GM12878 (cell line): Measurements from ENCODE around the gene ASIC2. TPM values are rescaled to one million over a fixed set of nuclear protein-coding genes. Genes with fewer than 3 reads are reported as not detected.

Experiments
- ATAC-seq: fragments of 200-7000 bp; cut with Tn5 transposase; 3 replicates; pipeline ENCODE4 v1.9.1; 2020; ENCODE audit warnings: mild to moderate bottlenecking, moderate library complexity
- BruUV-seq: library from RNA; stranded (reverse); fragments of 400-500 nt; replicated peaks from 2 replicates; lab custom pipeline; 2021; lab: Mats Ljungman, UMichigan
- CTCF ChIA-PET: fragments of 300-600 bp; sonication (Branson Sonifier 250); formaldehyde crosslinking; extraction: SDS; loops from one replicate; lab custom pipeline; 2021; ENCODE audit warnings: inconsistent platforms; lab: Yijun Ruan, JAX
- POLR2A ChIA-PET: fragments of 350-600 bp; formaldehyde crosslinking; extraction: SDS; loops from one replicate; lab custom pipeline; 2021; ENCODE audit warnings: inconsistent platforms; lab: Charles Lee
- RAD21 ChIA-PET: fragments of 300-600 bp; sonication (Branson Sonifier 250); formaldehyde crosslinking; loops from one replicate; lab custom pipeline; 2023; ENCODE audit warnings: antibody characterized with exemption; ENCODE audit not compliant: unreplicated experiment; lab: Charles Lee
- SMC1A ChIA-PET: fragments of 300-600 bp; sonication (Branson Sonifier 250); formaldehyde crosslinking; loops from one replicate; lab custom pipeline; 2023; ENCODE audit not compliant: unreplicated experiment, uncharacterized antibody; lab: Charles Lee
- DNase-seq: peaks from one replicate; pipeline ENCODE4 v3.0.0-alpha.2; 2011; ENCODE audit warnings: low read depth, low spot score
- FAIRE-seq: peaks from 3 replicates; lab custom pipeline; 2011; peaks lifted over from hg19 to GRCh38; lab: Jason Lieb, UNC
- H2AFZ ChIP-seq: 2 replicates; pipeline ENCODE4 v1.6.0; 2011; ENCODE audit warnings: low read depth, low read length, control low read depth; ENCODE audit not compliant: control insufficient read depth
- H3K27ac ChIP-seq: 2 replicates; pipeline ENCODE4 v1.5.1; 2011; ENCODE audit warnings: control low read depth; ENCODE audit not compliant: control insufficient read depth, insufficient read depth
- H3K27me3 ChIP-seq, 2 experiments: replicated peaks in 1 of 2; 2 replicates each; pipeline versions ENCODE4 v1.6.0 to v1.6.1; 2011; ENCODE audit warnings: low read length in 1 of 2; ENCODE audit not compliant: control insufficient read depth in 2 of 2, insufficient read depth in 2 of 2
- H3K36me3 ChIP-seq, 2 experiments: 2 replicates each; pipeline ENCODE4 v1.5.1; 2011; ENCODE audit warnings: low read length in 1 of 2; ENCODE audit not compliant: control insufficient read depth in 2 of 2, insufficient read depth in 2 of 2
- H3K4me1 ChIP-seq: 2 replicates; pipeline ENCODE4 v1.6.1; 2011; ENCODE audit warnings: mild to moderate bottlenecking, low read length, moderate library complexity, mixed read lengths; ENCODE audit not compliant: control insufficient read depth, insufficient read depth
- H3K4me2 ChIP-seq: 2 replicates; pipeline ENCODE4 v1.6.0; 2011; ENCODE audit warnings: control low read depth; ENCODE audit not compliant: control insufficient read depth, insufficient read depth
- H3K4me3 ChIP-seq: fragments of 200-600 bp; sonication (generic); 2 replicates; pipeline ENCODE4 v1.5.1; 2016
- H3K79me2 ChIP-seq: 2 replicates; pipeline ENCODE4 v1.6.0; 2011; ENCODE audit warnings: low read length; ENCODE audit not compliant: control insufficient read depth, insufficient read depth
- H3K9ac ChIP-seq: 2 replicates; pipeline ENCODE4 v1.8.0; 2011; ENCODE audit warnings: low read length, control low read depth, mixed read lengths; ENCODE audit not compliant: control insufficient read depth, insufficient read depth
- H3K9me3 ChIP-seq: replicated peaks from 3 replicates; pipeline ENCODE4 v1.5.1; 2011; ENCODE audit warnings: mild to moderate bottlenecking, low read length; ENCODE audit not compliant: control insufficient read depth, insufficient read depth
- H4K20me1 ChIP-seq: 2 replicates; pipeline ENCODE4 v1.6.0; 2011; ENCODE audit not compliant: control insufficient read depth, insufficient read depth
- BCL11A ChIP-seq: IDR thresholded peaks from 2 replicates; pipeline ENCODE4 v1.6.1; 2011; ENCODE audit warnings: low read depth, low read length
- BHLHE40 ChIP-seq, 2 experiments: fragments of 450-650 bp in 1 of 2; IDR thresholded peaks; 2 replicates each; pipeline ENCODE4 v1.6.1; 2011 to 2017; ENCODE audit warnings: low read depth in 2 of 2, borderline replicate concordance in 1 of 2, improper control_type of control experiment in 1 of 2, low read length in 1 of 2, mild to moderate bottlenecking in 1 of 2
- CBX5 ChIP-seq: sonication (generic); IDR thresholded peaks from 2 replicates; pipeline ENCODE4 v1.6.1; 2016; ENCODE audit warnings: low read depth, moderate library complexity, mild to moderate bottlenecking, inconsistent platforms
- E4F1 ChIP-seq: fragments of 450-650 bp; IDR thresholded peaks from 2 replicates; pipeline ENCODE4 v1.6.1; 2018; ENCODE audit warnings: borderline replicate concordance, mild to moderate bottlenecking; ENCODE audit not compliant: partially characterized antibody
- EZH2 ChIP-seq: IDR thresholded peaks from 2 replicates; pipeline ENCODE4 v1.6.1; 2012; ENCODE audit warnings: low read depth, mild to moderate bottlenecking, control low read depth, inconsistent platforms, low read length, borderline replicate concordance; ENCODE audit not compliant: control insufficient read depth
- GATAD2B ChIP-seq: fragments of 450-650 bp; conservative IDR thresholded peaks from 2 replicates; pipeline ENCODE4 v1.6.1; 2017; ENCODE audit warnings: low read depth, mild to moderate bottlenecking, moderate library complexity
- KLF5 ChIP-seq: fragments of 450-650 bp; IDR thresholded peaks from 2 replicates; pipeline ENCODE4 v1.6.1; 2014; ENCODE audit warnings: mild to moderate bottlenecking; ENCODE audit not compliant: partially characterized antibody
- NR2C2 ChIP-seq: IDR thresholded peaks from 2 replicates; pipeline ENCODE4 v1.6.1; 2011; ENCODE audit warnings: borderline replicate concordance, low read depth; ENCODE audit not compliant: control insufficient read depth, insufficient read length
- PKNOX1 ChIP-seq: fragments of 450-650 bp; IDR thresholded peaks from 2 replicates; pipeline ENCODE4 v1.6.1; 2016; ENCODE audit warnings: mild to moderate bottlenecking
- SIN3A ChIP-seq: IDR thresholded peaks from 2 replicates; pipeline ENCODE4 v1.6.1; 2012; ENCODE audit warnings: low read depth, low read length, improper control_type of control experiment
- SMAD5 ChIP-seq: IDR thresholded peaks from 2 replicates; pipeline ENCODE4 v1.6.1; 2016; ENCODE audit warnings: antibody characterized with exemption, low read depth
- SP1 ChIP-seq: IDR thresholded peaks from one replicate; pipeline ENCODE4 v1.6.1; 2011; ENCODE audit warnings: low read depth, low read length
- TAF1 ChIP-seq: IDR thresholded peaks from 2 replicates; pipeline ENCODE4 v1.6.1; 2011; ENCODE audit warnings: mild to moderate bottlenecking, low read depth, low read length, borderline replicate concordance
- YBX1 ChIP-seq: fragments of 450-650 bp; IDR thresholded peaks from 2 replicates; pipeline ENCODE4 v1.6.1; 2016; ENCODE audit warnings: antibody characterized with exemption
- ZNF207 ChIP-seq: fragments of 450-650 bp; IDR thresholded peaks from 2 replicates; pipeline ENCODE4 v1.6.1; 2014; ENCODE audit warnings: antibody characterized with exemption, mild to moderate bottlenecking, borderline replicate concordance
- WGBS: methylation state at CpG from one replicate; pipeline ENCODE4 v1.1.6; 2016; ENCODE audit warnings: low lambda C conversion rate; ENCODE audit not compliant: insufficient replicate concordance, insufficient coverage; ENCODE audit errors: missing lambda C conversion rate; 5-methylcytosine and 5-hydroxymethylcytosine counted together
- in situ Hi-C: fragments of 300-500 bp; cut with MboI; formaldehyde crosslinking; loops from 9 replicates; pipeline ENCODE4 v1.14.3; 2018; ENCODE audit warnings: mixed read lengths
- intact Hi-C: fragments of 100-400 bp; cut with micrococcal nuclease; formaldehyde crosslinking; loops from one replicate; pipeline ENCODE4 v1.14.2; 2022; ENCODE audit not compliant: unreplicated experiment
- polyA plus RNA-seq, 11 experiments: library from polyadenylated mRNA; depleted of rRNA in 4 of 11; unstranded in 6 of 11; stranded (reverse) in 5 of 11; fragments of >200 nt; fragmentation: Nextera tagmentation in 4 of 11; fragmentation: Illumina TruSeq in 1 of 11; extraction: Ambion mirVana in 4 of 11; extraction: Trizol in 1 of 11; gene quantifications; 1 replicate in 1 of 11; 2 replicates in 10 of 11; pipeline versions ENCODE4 v1.2.1 to v1.2.3, GENCODE V29; 2011 to 2016; ENCODE audit warnings: inconsistent platforms in 2 of 11, missing spikeins in 2 of 11, low read depth in 1 of 11
- total RNA-seq, 4 experiments: library from RNA; depleted of rRNA in 3 of 4; stranded (reverse); fragments of >200 nt in 3 of 4; fragmentation: Illumina TruSeq in 1 of 4; extraction: Trizol in 1 of 4; gene quantifications; 2 replicates each; pipeline versions ENCODE4 v1.2.1 to v1.2.3, GENCODE V29; 2013 to 2021
- TF ChIP-seq, protein P1 (sequence below): fragments of 450-650 bp; IDR thresholded peaks from 2 replicates; pipeline ENCODE4 v1.6.1; 2017; ENCODE audit warnings: borderline replicate concordance
- TF ChIP-seq, protein P2 (sequence below): fragments of 450-650 bp; IDR thresholded peaks from 2 replicates; pipeline ENCODE4 v1.6.1; 2017; ENCODE audit warnings: antibody characterized with exemption, mild to moderate bottlenecking, moderate library complexity

Gene ASIC2
- total and polyA plus RNA-seq, 10 of the 15 experiments (the other 5 are each of a cell fraction or from before 2014, with no cell fraction given): not detected

DNA sequence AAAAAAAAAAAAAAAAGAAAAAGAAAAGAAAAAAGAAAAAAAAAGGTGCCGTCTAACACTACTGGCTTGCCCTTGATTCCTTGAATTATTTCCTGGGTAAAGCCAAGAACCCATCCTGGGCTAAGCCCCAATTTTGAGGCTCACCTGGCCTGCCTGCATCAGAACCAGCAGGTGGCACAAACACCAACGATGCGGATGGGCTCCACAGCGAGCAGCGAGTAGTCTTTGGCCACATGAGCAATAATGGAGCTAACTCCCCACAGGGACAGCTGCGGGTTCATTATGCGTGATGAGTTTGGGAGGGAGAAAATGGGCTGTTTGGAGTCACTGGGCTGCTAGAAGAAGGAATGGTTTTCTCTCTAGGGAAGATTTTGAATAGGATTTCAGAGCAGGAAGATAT, 91.1 kb downstream of the ASIC2 start (continued):
- TF ChIP-seq E4F1: no peak
- no peak for TF ChIP-seq NR2C2
- TF ChIP-seq PKNOX1: no peak
- no peak for TF ChIP-seq ZNF207
- no peak for TF ChIP-seq SP1

DNA sequence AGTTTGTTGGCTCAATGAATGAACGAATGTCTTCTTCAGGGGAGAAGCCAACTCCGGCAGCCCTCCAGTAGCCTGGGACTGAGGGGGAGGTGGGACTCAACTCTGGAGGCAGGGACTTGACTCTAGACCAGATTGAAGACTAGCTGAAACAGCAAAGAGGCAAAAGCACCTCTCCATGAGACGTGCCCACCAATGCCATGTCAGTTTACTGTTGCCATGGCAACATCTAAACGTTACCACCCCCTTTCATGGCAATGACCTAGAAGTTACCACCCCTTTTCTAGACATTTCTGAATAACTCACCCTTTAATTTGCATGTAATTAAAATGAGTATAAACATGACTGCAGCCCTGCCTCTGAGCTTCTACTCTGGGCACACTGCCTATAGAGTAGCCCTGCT, 91.8 kb downstream of the ASIC2 start:
- DNase-seq: no peak
- no peak for ATAC-seq
- POLR2A ChIA-PET: no interaction called here
- Histone ChIP-seq H3K4me2 (no peak overlapping the region), H4K20me1 (no peaks in the 10 kb centered on the region), H3K27ac (no peak overlapping the region), H3K9me3 (no peaks in the 10 kb centered on the region), H3K36me3 (no peaks in the 10 kb centered on the region), H3K27me3 (no peaks in the 10 kb centered on the region), H3K4me3 (no peak overlapping the region), H3K79me2 (no peaks in the 10 kb centered on the region), H3K4me1 (no peaks in the 10 kb centered on the region), H3K9ac (no peak overlapping the region), H2AFZ (no peak overlapping the region)
- no peak for FAIRE-seq
- RAD21 ChIA-PET: interaction anchor here (0.7 to 1.6 kb wide), 2 partner anchors 10 to 259 kb away, joined by 3 read pairs; no protein-coding TSS in a partner anchor
- in situ Hi-C loops: no loop called here
- BruUV-seq: no TSS peak
- intact Hi-C loops: no loop called here
- SMC1A ChIA-PET: no interaction called here
- CTCF ChIA-PET: no interaction called here
- 15% methylated on average over 4 of the region's 4 CpGs for WGBS
- TF ChIP-seq, protein P1, sequence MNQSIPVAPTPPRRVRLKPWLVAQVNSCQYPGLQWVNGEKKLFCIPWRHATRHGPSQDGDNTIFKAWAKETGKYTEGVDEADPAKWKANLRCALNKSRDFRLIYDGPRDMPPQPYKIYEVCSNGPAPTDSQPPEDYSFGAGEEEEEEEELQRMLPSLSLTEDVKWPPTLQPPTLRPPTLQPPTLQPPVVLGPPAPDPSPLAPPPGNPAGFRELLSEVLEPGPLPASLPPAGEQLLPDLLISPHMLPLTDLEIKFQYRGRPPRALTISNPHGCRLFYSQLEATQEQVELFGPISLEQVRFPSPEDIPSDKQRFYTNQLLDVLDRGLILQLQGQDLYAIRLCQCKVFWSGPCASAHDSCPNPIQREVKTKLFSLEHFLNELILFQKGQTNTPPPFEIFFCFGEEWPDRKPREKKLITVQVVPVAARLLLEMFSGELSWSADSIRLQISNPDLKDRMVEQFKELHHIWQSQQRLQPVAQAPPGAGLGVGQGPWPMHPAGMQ: no peak
- TF ChIP-seq YBX1 (no peak), GATAD2B (no peak), BCL11A (no peak), SIN3A (no peak), BHLHE40 (IDR thresholded peaks at IDR 0.05; ENCODE audit: borderline replicate concordance in 1 of 2, low read depth in 2 of 2, low read length in 1 of 2) (no peak), KLF5 (no peak), EZH2 (no peak), CBX5 (no peak), TAF1 (no peak), SMAD5 (no peak)
- TF ChIP-seq, protein P2, sequence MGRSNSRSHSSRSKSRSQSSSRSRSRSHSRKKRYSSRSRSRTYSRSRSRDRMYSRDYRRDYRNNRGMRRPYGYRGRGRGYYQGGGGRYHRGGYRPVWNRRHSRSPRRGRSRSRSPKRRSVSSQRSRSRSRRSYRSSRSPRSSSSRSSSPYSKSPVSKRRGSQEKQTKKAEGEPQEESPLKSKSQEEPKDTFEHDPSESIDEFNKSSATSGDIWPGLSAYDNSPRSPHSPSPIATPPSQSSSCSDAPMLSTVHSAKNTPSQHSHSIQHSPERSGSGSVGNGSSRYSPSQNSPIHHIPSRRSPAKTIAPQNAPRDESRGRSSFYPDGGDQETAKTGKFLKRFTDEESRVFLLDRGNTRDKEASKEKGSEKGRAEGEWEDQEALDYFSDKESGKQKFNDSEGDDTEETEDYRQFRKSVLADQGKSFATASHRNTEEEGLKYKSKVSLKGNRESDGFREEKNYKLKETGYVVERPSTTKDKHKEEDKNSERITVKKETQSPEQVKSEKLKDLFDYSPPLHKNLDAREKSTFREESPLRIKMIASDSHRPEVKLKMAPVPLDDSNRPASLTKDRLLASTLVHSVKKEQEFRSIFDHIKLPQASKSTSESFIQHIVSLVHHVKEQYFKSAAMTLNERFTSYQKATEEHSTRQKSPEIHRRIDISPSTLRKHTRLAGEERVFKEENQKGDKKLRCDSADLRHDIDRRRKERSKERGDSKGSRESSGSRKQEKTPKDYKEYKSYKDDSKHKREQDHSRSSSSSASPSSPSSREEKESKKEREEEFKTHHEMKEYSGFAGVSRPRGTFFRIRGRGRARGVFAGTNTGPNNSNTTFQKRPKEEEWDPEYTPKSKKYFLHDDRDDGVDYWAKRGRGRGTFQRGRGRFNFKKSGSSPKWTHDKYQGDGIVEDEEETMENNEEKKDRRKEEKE: no peak
